Panc1 (cell line): ENCODE results near the gene TRAPPC10. TPM values are rescaled to one million over a fixed set of nuclear protein-coding genes. Genes with fewer than 3 reads are reported as not detected.

Experiments
- ATAC-seq: fragments of 200-7000 bp; cut with Tn5 transposase; 2 replicates; pipeline ENCODE4 v1.9.1; 2020; ENCODE audit warnings: mild to moderate bottlenecking, moderate library complexity
- BruUV-seq: library from RNA; stranded (reverse); fragments of 400-500 nt; replicated peaks from 2 replicates; lab custom pipeline; 2021; lab: Mats Ljungman, UMichigan
- CTCF ChIA-PET: fragments of 300-600 bp; sonication (Branson Sonifier 250); formaldehyde crosslinking; loops from one replicate; lab custom pipeline; 2022; ENCODE audit warnings: antibody characterized with exemption; lab: Charles Lee
- POLR2A ChIA-PET: fragments of 300-600 bp; sonication (Branson Sonifier 250); formaldehyde crosslinking; loops from one replicate; lab custom pipeline; 2022; ENCODE audit warnings: antibody characterized with exemption; lab: Charles Lee
- DNase-seq: peaks from one replicate; pipeline ENCODE4 v3.0.0-alpha.2; 2010; ENCODE audit warnings: low read depth, low spot score
- H3K27ac ChIP-seq: 2 replicates; pipeline ENCODE4 v1.5.1; 2011; ENCODE audit warnings: mild to moderate bottlenecking, low read length, inconsistent platforms
- H3K27me3 ChIP-seq: fragments of 200-500 bp; sonication (Bioruptor generic); 2 replicates; pipeline ENCODE4 v1.6.0; 2014; ENCODE audit warnings: low read length, inconsistent platforms; ENCODE audit not compliant: control insufficient read depth, insufficient read depth
- H3K36me3 ChIP-seq: fragments of 200-500 bp; sonication (Bioruptor generic); 2 replicates; pipeline ENCODE4 v1.5.1; 2014; ENCODE audit warnings: inconsistent platforms, mild to moderate bottlenecking, low read length, moderate library complexity; ENCODE audit not compliant: control insufficient read depth, insufficient read depth
- H3K4me1 ChIP-seq: 2 replicates; pipeline ENCODE4 v1.5.1; 2011; ENCODE audit warnings: inconsistent platforms, mild to moderate bottlenecking, low read length, moderate library complexity; ENCODE audit not compliant: control insufficient read depth, insufficient read depth
- H3K4me3 ChIP-seq, 2 experiments: 2 replicates each; pipeline ENCODE4 v1.5.1; 2011 to 2012; ENCODE audit warnings: low read depth in 2 of 2, low read length in 2 of 2, mild to moderate bottlenecking in 2 of 2, inconsistent platforms in 1 of 2, moderate library complexity in 1 of 2
- H3K9me3 ChIP-seq: fragments of 200-500 bp; sonication (Bioruptor generic); 2 replicates; pipeline ENCODE4 v1.5.1; 2014; ENCODE audit warnings: low read depth, mild to moderate bottlenecking, inconsistent platforms, low read length, moderate library complexity; ENCODE audit not compliant: control insufficient read depth, insufficient read depth
- CTCF ChIP-seq: fragments of 450-650 bp; IDR thresholded peaks from 2 replicates; pipeline ENCODE4 v1.5.1; 2017; ENCODE audit warnings: mild to moderate bottlenecking
- POLR2AphosphoS5 ChIP-seq: IDR thresholded peaks from 2 replicates; pipeline ENCODE4 v1.6.1; 2012; ENCODE audit warnings: mild to moderate bottlenecking, low read depth, low read length, moderate library complexity
- REST ChIP-seq, 2 experiments: IDR thresholded peaks; 2 replicates each; pipeline ENCODE4 v1.6.1; 2011 to 2012; ENCODE audit warnings: low read depth in 2 of 2, control low read depth in 1 of 2, low read length in 1 of 2, mild to moderate bottlenecking in 1 of 2, moderate library complexity in 1 of 2; ENCODE audit not compliant: insufficient read depth in 1 of 2
- SIN3A ChIP-seq: IDR thresholded peaks from 2 replicates; pipeline ENCODE4 v1.6.1; 2012; ENCODE audit warnings: low read depth, mild to moderate bottlenecking, low read length, moderate library complexity, borderline replicate concordance; ENCODE audit not compliant: insufficient read depth
- TCF7L2 ChIP-seq: IDR thresholded peaks from 2 replicates; pipeline ENCODE4 v1.6.1; 2011; ENCODE audit warnings: mild to moderate bottlenecking, low read depth, low read length, inconsistent platforms
- in situ Hi-C: cut with HindIII; loops from 2 replicates; pipeline ENCODE4 v1.10.0; 2016; ENCODE audit warnings: low sequenced_read_pairs, low pct_unique_long_range_greater_than_20kb
- intact Hi-C: fragments of 100-400 bp; cut with micrococcal nuclease; formaldehyde crosslinking; loops from one replicate; pipeline ENCODE4 v1.10.0; 2022; ENCODE audit not compliant: unreplicated experiment
- total RNA-seq: library from RNA; stranded (reverse); gene quantifications from one replicate; pipeline ENCODE4 v1.2.1, GENCODE V29; 2021; ENCODE audit not compliant: unreplicated experiment

The TRAPPC10 gene
- total RNA-seq, 1 experiment from 2014 or later, result 34.5 TPM

- in situ Hi-C loops (no loop called here), intact Hi-C loops (no loop called here)
- DNase-seq (no peak), ATAC-seq (no peak)
- TF ChIP-seq SIN3A, result no peak
- no peak for TF ChIP-seq TCF7L2
- TF ChIP-seq REST (IDR thresholded peaks at IDR 0.05; ENCODE audit: insufficient read depth in 1 of 2, low read depth in 2 of 2, low read length in 1 of 2), result no peak
- TF ChIP-seq POLR2AphosphoS5, result no peak
- no peak for TF ChIP-seq CTCF
- Histone ChIP-seq H3K27me3 (no peaks in the 10 kb centered on the region), H3K4me3 (no peak overlapping the region), H3K9me3 (no peaks in the 10 kb centered on the region), H3K36me3 (no peaks in the 10 kb centered on the region; the same call in none of the 2 replicates), H3K4me1 (no peaks in the 10 kb centered on the region), H3K27ac (no peak overlapping the region)
- POLR2A ChIA-PET, result interaction anchor here (0.6 kb wide), 1 partner anchor 221 kb away, joined by 11 read pairs; no protein-coding TSS in a partner anchor
- no TSS peak for BruUV-seq
- CTCF ChIA-PET, result no interaction called here
Measured at GRCh38 chr21:44083631-44084291, 71.7 kb downstream of the TRAPPC10 start.

- no peak overlapping the region for H3K4me3 ChIP-seq
- ChIA-PET CTCF (no interaction called here), POLR2A (interaction anchor here (0.6 kb wide), 1 partner anchor 222 kb away, joined by 11 read pairs; no protein-coding TSS in a partner anchor)
Measured at GRCh38 chr21:44084496-44085241, 72.6 kb downstream of the TRAPPC10 start.

More at GRCh38 chr21:44084496-44085241, 72.6 kb downstream of the TRAPPC10 start:
- no peak for TF ChIP-seq POLR2AphosphoS5
- no peak for TF ChIP-seq TCF7L2
- no peak for TF ChIP-seq CTCF
- no peak for TF ChIP-seq SIN3A
- no peak for TF ChIP-seq REST (IDR thresholded peaks at IDR 0.05; ENCODE audit: insufficient read depth in 1 of 2, low read depth in 2 of 2, low read length in 1 of 2)
- Histone ChIP-seq H3K9me3 (no peaks in the 10 kb centered on the region), H3K27ac (no peak overlapping the region), H3K4me1 (no peaks in the 10 kb centered on the region), H3K36me3 (no peaks in the 10 kb centered on the region; the same call in none of the 2 replicates), H3K27me3 (no peaks in the 10 kb centered on the region)
- in situ Hi-C loops (no loop called here), intact Hi-C loops (no loop called here)
- DNase-seq, result no peak
- ATAC-seq, result no peak
- TSS peak; percentile 36 for BruUV-seq
